ENCODE results near the gene MGAT4B.

GRCh38 chr5:179841621-179842020, 35.0 kb upstream of the MGAT4B start:
- no peak for TF ChIP-seq CTCF (conservative IDR thresholded peaks at IDR 0.05; ENCODE audit: low read length)
- TF ChIP-seq EZH2phosphoT487 (IDR thresholded peaks at IDR 0.05; ENCODE audit: borderline replicate concordance, low read depth, low read length): no peak
